Stomach (tissue), 9 donors: Measurements from ENCODE around the gene FEM1C. TPM values are rescaled to one million over a fixed set of nuclear protein-coding genes. Genes with fewer than 3 reads are reported as not detected.

ENCODE experiments used
- DNase-seq, 2 donors: peaks; one replicate each; pipeline versions ENCODE4 v3.0.0 to v3.0.0-alpha.2; 2013 to 2019
- H3K27ac ChIP-seq, 5 donors: fragments of 200-600 bp in 4 of 5; sonication (generic) in 4 of 5; one replicate each; pipeline ENCODE4 v1.5.1; 2013 to 2019; ENCODE audit warnings: mild to moderate bottlenecking in 1 of 5, moderate library complexity in 1 of 5
- H3K27me3 ChIP-seq, 3 donors: fragments of 200-600 bp; sonication (generic); one replicate each; pipeline ENCODE4 v1.5.1; 2017 to 2019; ENCODE audit warnings: mixed run types in 1 of 3
- H3K36me3 ChIP-seq, 4 donors: fragments of 200-600 bp; sonication (generic); 1 replicate in 3 of 4; 2 replicates in 1 of 4; pipeline ENCODE4 v1.5.1; 2016 to 2019
- H3K4me1 ChIP-seq, 4 donors: fragments of 200-600 bp; sonication (generic); one replicate each; pipeline ENCODE4 v1.5.1; 2016 to 2019
- H3K4me3 ChIP-seq, 4 donors: fragments of 200-600 bp; sonication (generic) in 3 of 4; one replicate each; pipeline ENCODE4 v1.5.1; 2016 to 2019; ENCODE audit warnings: mild to moderate bottlenecking in 1 of 4
- H3K9me3 ChIP-seq, 4 donors: fragments of 200-600 bp; sonication (generic); one replicate each; pipeline ENCODE4 v1.5.1; 2016 to 2019
- EP300 ChIP-seq: sonication (generic); formaldehyde crosslinking; IDR thresholded peaks from one replicate; pipeline ENCODE4 v1.6.1; 2017; ENCODE audit warnings: antibody characterized with exemption
- POLR2A ChIP-seq, 4 donors: fragments of 450-650 bp; IDR thresholded peaks; one replicate each; pipeline ENCODE4 v1.6.1; 2016; ENCODE audit warnings: antibody characterized with exemption in 4 of 4, control low read depth in 2 of 4, mild to moderate bottlenecking in 1 of 4, moderate library complexity in 1 of 4
- POLR2AphosphoS5 ChIP-seq, 3 donors: sonication (generic); formaldehyde crosslinking; IDR thresholded peaks; one replicate each; pipeline ENCODE4 v1.6.1; 2016; ENCODE audit warnings: antibody characterized with exemption in 3 of 3
- WGBS, 5 donors: extraction: QIAGEN DNeasy Blood & Tissue Kit in 3 of 5; methylation state at CpG; one replicate each; pipeline versions ENCODE4 v1.1.5 to v1.1.7; 2013 to 2018; 5-methylcytosine and 5-hydroxymethylcytosine counted together
- intact Hi-C: fragments of 100-400 bp; cut with DNase I; formaldehyde crosslinking; loops from one replicate; pipeline ENCODE4 v1.15.1; 2023; ENCODE audit warnings: low total_unique reads
- polyA plus RNA-seq, 3 donors: library from polyadenylated mRNA; stranded (reverse); fragments of 200-250 nt; gene quantifications; one replicate each; pipeline ENCODE4 v1.2.3, GENCODE V29; 2013
- total RNA-seq, 5 donors: library from RNA; depleted of rRNA; stranded (reverse); fragments of >200 nt; gene quantifications; one replicate each; pipeline versions ENCODE4 v1.1.0 to v1.2.3, GENCODE V29; 2014 to 2016
- TF ChIP-seq, protein P1 (sequence below), 7 experiments: fragments of 450-650 bp in 4 of 7; fragments of 200-600 bp in 3 of 7; sonication (generic) in 3 of 7; IDR thresholded peaks; one replicate each; pipeline ENCODE4 v1.5.1; 2016 to 2019; ENCODE audit warnings: antibody characterized with exemption in 7 of 7, control low read depth in 2 of 7, mild to moderate bottlenecking in 1 of 7
- donor health status: healthy with polysubstance abuse.
- donor health status: Bipolar disorder and iron deficiency.
- donor health status: healthy.

The FEM1C gene
- total and polyA plus RNA-seq, 8 donors: 5.9 to 55.6 (median 21.7) TPM

DNA sequence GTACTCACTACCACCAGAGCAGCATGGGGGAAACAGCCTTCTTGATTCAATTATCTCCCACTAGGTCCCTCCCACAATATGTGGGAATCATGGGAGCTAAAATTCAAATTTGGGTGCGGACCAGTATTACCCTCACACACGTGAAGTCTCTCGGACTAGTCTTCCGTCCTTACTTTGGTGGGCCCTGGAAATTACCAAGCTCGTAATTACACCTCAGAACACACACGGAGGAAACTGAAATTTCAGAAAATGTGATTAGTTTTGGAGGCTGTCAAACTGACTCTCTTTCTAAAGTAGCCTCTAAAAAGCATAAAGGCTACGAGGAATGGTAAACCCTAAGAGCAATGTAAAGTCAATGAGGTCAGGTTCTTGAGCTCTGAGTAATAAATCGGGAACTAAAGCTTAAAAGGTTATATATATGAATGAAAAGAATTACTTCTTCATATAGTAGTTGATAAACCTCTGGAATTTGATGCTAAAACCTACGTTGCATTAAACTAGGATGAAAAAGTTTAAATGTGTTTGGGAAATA, 842 bp upstream of the FEM1C start:
- TF ChIP-seq, protein P1, sequence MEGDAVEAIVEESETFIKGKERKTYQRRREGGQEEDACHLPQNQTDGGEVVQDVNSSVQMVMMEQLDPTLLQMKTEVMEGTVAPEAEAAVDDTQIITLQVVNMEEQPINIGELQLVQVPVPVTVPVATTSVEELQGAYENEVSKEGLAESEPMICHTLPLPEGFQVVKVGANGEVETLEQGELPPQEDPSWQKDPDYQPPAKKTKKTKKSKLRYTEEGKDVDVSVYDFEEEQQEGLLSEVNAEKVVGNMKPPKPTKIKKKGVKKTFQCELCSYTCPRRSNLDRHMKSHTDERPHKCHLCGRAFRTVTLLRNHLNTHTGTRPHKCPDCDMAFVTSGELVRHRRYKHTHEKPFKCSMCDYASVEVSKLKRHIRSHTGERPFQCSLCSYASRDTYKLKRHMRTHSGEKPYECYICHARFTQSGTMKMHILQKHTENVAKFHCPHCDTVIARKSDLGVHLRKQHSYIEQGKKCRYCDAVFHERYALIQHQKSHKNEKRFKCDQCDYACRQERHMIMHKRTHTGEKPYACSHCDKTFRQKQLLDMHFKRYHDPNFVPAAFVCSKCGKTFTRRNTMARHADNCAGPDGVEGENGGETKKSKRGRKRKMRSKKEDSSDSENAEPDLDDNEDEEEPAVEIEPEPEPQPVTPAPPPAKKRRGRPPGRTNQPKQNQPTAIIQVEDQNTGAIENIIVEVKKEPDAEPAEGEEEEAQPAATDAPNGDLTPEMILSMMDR (IDR thresholded peaks at IDR 0.05): no peak
- TF ChIP-seq POLR2AphosphoS5 (IDR thresholded peaks at IDR 0.05): no peak
- TF ChIP-seq EP300: no peak
- TF ChIP-seq POLR2A (IDR thresholded peaks at IDR 0.05): no peak
- WGBS, 5 donors: 93 to 98% (median 96%) methylated on average over 9 of the region's 9 CpGs
- Histone ChIP-seq H3K4me1 (peaks cover under 1 to 32% (median 27%) of the 10 kb centered on the region in 4 donors), H3K27me3 (no peaks in the 10 kb centered on the region), H3K36me3 (peaks cover 0 to 5% (median 0%) of the 10 kb centered on the region in 4 donors), H3K9me3 (peaks cover 0 to 7% (median 6%) of the 10 kb centered on the region in 4 donors), H3K4me3 (peak overlapping the region in 3 of 4 donors; percentile 28 to 95 (median 61)), H3K27ac (peak overlapping the region in 4 of 5 donors; percentile 99)
- DNase-seq: no peak
- intact Hi-C loops: no loop called here

DNA sequence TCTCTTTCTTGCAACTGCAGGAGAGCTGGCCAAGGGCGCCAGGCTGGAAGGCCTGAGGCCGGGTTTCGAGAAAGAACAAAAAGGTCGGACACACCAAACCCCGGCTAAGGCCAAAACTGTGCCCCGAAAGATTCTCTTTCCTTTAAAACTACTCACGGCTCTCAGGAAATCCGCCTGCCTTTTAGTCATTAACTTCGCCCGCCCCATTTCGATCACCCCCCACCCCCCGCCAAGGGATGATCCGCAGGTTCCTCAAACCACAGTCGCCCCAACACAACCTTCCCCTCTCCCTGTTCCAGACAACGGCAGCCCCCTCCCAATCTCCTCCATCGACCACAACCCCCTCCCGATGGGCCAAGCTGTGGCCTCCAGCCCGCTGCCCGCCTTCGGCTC, 536 bp downstream of the FEM1C start:
- TF ChIP-seq, protein P1 (IDR thresholded peaks at IDR 0.05): no peak
- intact Hi-C loops: no loop called here
- Histone ChIP-seq H3K9me3 (peaks cover 0 to 7% (median 6%) of the 10 kb centered on the region in 4 donors), H3K27ac (peak overlapping the region; percentile 99 to 100 (median 99)), H3K36me3 (peaks cover 0 to 10% (median 1%) of the 10 kb centered on the region in 4 donors), H3K27me3 (no peaks in the 10 kb centered on the region), H3K4me3 (peak overlapping the region; percentile 61 to 95 (median 74)), H3K4me1 (peaks cover 15 to 42% (median 36%) of the 10 kb centered on the region in 4 donors)
- DNase-seq: peak in 1 of 2 donors; percentile 55
- WGBS, 5 donors: 0 to 1% (median 1%) methylated on average over 17 to 20 of the region's 20 CpGs

DNA sequence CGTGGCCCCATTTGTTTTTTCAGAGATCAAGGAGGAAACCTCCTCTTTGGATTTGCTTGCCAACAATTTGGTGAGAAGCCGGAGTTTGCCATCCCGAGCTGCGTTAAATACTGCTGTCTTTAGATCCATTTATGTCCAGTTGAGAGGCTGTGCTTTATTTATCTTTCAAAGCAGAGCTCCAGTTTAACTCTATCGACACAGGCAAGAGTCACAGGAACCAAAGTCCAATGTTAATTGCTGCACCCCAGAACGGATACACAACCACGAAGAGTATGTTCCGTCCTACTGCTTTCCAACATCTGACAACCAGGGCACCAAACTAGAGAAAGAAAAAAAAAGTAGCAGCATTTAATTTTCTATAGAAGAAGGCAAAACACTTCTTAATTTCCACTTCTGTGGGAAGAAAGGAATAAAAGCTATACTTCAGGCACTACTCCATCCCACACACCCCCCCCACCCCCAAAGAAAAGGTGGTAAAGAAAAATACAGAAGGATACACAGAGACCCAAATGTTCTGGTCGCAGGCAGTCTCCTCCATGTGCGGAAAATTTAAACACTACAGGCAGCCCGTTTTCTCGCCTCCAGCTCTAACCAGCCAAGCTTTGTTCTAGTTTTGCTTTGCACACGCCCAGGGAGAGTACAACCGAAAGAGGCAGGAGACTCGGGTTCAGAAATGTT, 1.1 kb downstream of the FEM1C start:
- Histone ChIP-seq H3K4me1 (peaks cover 20 to 47% (median 39%) of the 10 kb centered on the region in 4 donors), H3K9me3 (peaks cover 0 to 7% (median 6%) of the 10 kb centered on the region in 4 donors), H3K27me3 (no peaks in the 10 kb centered on the region), H3K27ac (peak overlapping the region; percentile 99 to 100 (median 99)), H3K36me3 (peaks cover 0 to 14% (median 4%) of the 10 kb centered on the region in 4 donors), H3K4me3 (peak overlapping the region; percentile 61 to 95 (median 74))
- peak in 1 of 2 donors; percentile 81 for DNase-seq
- 2 to 13% (median 5%) methylated on average over 15 of the region's 15 CpGs for WGBS, 5 donors
- TF ChIP-seq POLR2AphosphoS5 (IDR thresholded peaks at IDR 0.05) (peak; percentile 10 to 72 (median 10)), POLR2A (IDR thresholded peaks at IDR 0.05) (no peak), EP300 (no peak)
- TF ChIP-seq, protein P1 (IDR thresholded peaks at IDR 0.05): no peak
- intact Hi-C loops: no loop called here

DNA sequence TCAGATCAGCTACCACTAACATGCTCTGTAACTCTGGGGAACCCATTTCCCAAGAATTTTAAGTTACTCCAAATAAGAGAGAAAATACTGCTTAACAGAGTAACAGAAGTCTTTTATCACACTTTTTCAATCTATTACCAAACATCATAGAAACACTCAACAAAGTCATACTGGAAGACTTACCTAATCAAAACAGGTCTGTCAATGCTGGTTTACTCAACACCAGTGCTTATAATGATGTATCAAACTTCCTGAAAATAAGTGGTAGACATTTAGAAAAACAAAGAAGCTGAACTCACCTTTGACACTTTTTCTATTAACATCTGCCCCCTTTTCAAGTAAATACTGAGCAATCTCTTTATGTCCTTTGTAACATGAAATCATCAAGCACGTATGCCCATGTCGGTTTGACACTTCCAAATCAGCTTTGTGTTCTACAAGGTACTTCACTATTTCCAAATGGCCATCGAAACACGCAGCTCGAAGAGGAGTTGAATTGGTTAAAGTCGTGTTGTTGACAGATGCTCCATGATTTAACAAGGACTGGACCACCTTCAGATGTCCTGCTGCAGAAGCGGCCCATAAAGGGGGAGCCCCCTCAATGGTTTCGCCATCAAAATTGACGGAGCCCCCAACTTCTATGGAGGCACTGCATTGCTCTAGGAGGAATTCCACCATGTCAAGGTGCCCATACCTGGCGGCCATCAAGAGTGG, 1.8 kb downstream of the FEM1C start:
- TF ChIP-seq, protein P1 (IDR thresholded peaks at IDR 0.05): no peak
- TF ChIP-seq POLR2AphosphoS5 (IDR thresholded peaks at IDR 0.05) (no peak), EP300 (no peak), POLR2A (IDR thresholded peaks at IDR 0.05) (no peak)
- DNase-seq: peak in 1 of 2 donors; percentile 29
- Histone ChIP-seq H3K4me3 (peak overlapping the region; percentile 61 to 95 (median 74)), H3K9me3 (peaks cover 0 to 7% (median 6%) of the 10 kb centered on the region in 4 donors), H3K4me1 (peaks cover 27 to 54% (median 43%) of the 10 kb centered on the region in 4 donors), H3K27ac (peak overlapping the region; percentile 63 to 99 (median 99)), H3K27me3 (no peaks in the 10 kb centered on the region), H3K36me3 (peaks cover 0 to 18% (median 5%) of the 10 kb centered on the region in 4 donors)
- 21 to 37% (median 25%) methylated on average over 10 of the region's 10 CpGs for WGBS, 5 donors
- intact Hi-C loops: no loop called here
